Calu3 (cell line): ENCODE results near the gene FBXL17. TPM values are rescaled to one million over a fixed set of nuclear protein-coding genes. Genes with fewer than 3 reads are reported as not detected.

Experiments used
- BruUV-seq: library from RNA; stranded (reverse); fragments of 400-500 nt; replicated peaks from 2 replicates; lab custom pipeline; 2021; lab: Mats Ljungman, UMichigan
- CTCF ChIA-PET: fragments of 300-600 bp; sonication (Branson Sonifier 250); formaldehyde crosslinking; loops from one replicate; lab custom pipeline; 2022; ENCODE audit warnings: antibody characterized with exemption; lab: Charles Lee
- DNase-seq: peaks from one replicate; pipeline ENCODE4 v3.0.0; 2022
- H3K27ac Mint-ChIP-seq: one replicate; pipeline ENCODE4 v1.8.0; 2022; ENCODE audit warnings: mixed read lengths; ENCODE audit not compliant: unreplicated experiment
- H3K27me3 Mint-ChIP-seq: one replicate; pipeline ENCODE4 v1.8.0; 2022; ENCODE audit warnings: mixed read lengths; ENCODE audit not compliant: unreplicated experiment
- H3K36me3 Mint-ChIP-seq: one replicate; pipeline ENCODE4 v1.8.0; 2022; ENCODE audit warnings: mild to moderate bottlenecking, moderate library complexity, mixed read lengths; ENCODE audit not compliant: insufficient read depth, unreplicated experiment
- H3K4me1 Mint-ChIP-seq: one replicate; pipeline ENCODE4 v1.8.0; 2022; ENCODE audit warnings: mild to moderate bottlenecking, low read depth, mixed read lengths; ENCODE audit not compliant: unreplicated experiment
- H3K4me3 Mint-ChIP-seq: one replicate; pipeline ENCODE4 v1.8.0; 2022; ENCODE audit warnings: mild to moderate bottlenecking, low read depth, moderate library complexity, mixed read lengths; ENCODE audit not compliant: unreplicated experiment
- H3K9me3 Mint-ChIP-seq: one replicate; pipeline ENCODE4 v1.8.0; 2022; ENCODE audit warnings: low read depth, mixed read lengths; ENCODE audit not compliant: unreplicated experiment
- intact Hi-C: fragments of 100-400 bp; cut with micrococcal nuclease; formaldehyde crosslinking; loops from one replicate; pipeline ENCODE4 v1.10.0; 2022; ENCODE audit not compliant: unreplicated experiment
- total RNA-seq: library from RNA; stranded (reverse); gene quantifications from 2 replicates; pipeline ENCODE4 v1.2.3, GENCODE V29; 2022
- TF ChIP-seq, protein P1 (sequence below): fragments of 200-600 bp; IDR thresholded peaks from one replicate; pipeline ENCODE4 v1.8.0; 2022; ENCODE audit warnings: antibody characterized with exemption; ENCODE audit not compliant: unreplicated experiment

The FBXL17 gene
- total RNA-seq, 1 experiment from 2014 or later: 19.6 TPM

DNA sequence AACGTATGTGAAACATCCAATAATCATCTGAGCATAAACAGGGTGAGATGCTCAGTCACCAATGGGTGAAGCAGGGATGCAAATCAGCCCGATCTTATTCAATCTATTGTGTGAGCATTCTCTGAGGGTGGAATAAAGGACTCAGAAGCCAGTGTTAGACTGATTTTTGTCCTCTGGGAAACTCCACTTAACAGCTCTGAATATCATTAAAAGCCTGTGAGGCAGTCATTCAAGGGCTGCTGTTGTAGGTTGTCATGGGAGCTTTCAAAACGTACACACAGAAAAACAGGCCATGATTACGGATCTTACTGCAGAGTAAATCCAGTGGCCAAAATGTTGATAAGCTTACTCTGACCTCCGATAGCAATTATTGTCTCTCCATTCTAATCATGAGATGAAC lies 444.7 kb downstream of the FBXL17 start:
- Mint-ChIP-seq H3K4me1 (no peaks in the 10 kb centered on the region), H3K27me3 (no peaks in the 10 kb centered on the region), H3K27ac (no peak overlapping the region), H3K9me3 (no peaks in the 10 kb centered on the region), H3K4me3 (no peak overlapping the region), H3K36me3 (no peaks in the 10 kb centered on the region)
- DNase-seq: no peak
- CTCF ChIA-PET: no interaction called here
- TF ChIP-seq, protein P1, sequence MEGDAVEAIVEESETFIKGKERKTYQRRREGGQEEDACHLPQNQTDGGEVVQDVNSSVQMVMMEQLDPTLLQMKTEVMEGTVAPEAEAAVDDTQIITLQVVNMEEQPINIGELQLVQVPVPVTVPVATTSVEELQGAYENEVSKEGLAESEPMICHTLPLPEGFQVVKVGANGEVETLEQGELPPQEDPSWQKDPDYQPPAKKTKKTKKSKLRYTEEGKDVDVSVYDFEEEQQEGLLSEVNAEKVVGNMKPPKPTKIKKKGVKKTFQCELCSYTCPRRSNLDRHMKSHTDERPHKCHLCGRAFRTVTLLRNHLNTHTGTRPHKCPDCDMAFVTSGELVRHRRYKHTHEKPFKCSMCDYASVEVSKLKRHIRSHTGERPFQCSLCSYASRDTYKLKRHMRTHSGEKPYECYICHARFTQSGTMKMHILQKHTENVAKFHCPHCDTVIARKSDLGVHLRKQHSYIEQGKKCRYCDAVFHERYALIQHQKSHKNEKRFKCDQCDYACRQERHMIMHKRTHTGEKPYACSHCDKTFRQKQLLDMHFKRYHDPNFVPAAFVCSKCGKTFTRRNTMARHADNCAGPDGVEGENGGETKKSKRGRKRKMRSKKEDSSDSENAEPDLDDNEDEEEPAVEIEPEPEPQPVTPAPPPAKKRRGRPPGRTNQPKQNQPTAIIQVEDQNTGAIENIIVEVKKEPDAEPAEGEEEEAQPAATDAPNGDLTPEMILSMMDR: no peak
- intact Hi-C loops: no loop called here
- no TSS peak for BruUV-seq

DNA sequence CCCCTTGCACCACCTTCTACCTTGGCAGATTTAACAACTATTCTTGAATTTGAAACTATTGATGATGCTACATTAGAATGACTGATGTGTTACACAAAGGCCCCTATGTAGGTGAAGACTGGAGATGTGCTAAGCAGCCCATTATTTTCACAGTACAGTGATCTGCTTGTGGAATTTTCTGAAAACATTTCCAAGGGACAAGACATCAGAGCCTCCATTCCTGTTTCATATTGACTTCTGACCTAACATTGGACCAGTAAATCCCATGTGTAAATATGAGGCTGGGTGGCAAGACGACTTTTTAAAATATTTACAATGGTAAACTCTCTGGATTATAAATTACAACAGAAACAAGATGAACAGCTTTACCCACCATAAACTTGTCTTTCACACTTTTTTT lies 445.4 kb downstream of the FBXL17 start:
- TF ChIP-seq, protein P1: no peak
- Mint-ChIP-seq H3K27me3 (no peaks in the 10 kb centered on the region), H3K4me1 (no peaks in the 10 kb centered on the region), H3K27ac (no peak overlapping the region), H3K9me3 (no peaks in the 10 kb centered on the region), H3K36me3 (no peaks in the 10 kb centered on the region), H3K4me3 (no peak overlapping the region)
- intact Hi-C loops: no loop called here
- CTCF ChIA-PET: no interaction called here
- DNase-seq: no peak
- no TSS peak for BruUV-seq

DNA sequence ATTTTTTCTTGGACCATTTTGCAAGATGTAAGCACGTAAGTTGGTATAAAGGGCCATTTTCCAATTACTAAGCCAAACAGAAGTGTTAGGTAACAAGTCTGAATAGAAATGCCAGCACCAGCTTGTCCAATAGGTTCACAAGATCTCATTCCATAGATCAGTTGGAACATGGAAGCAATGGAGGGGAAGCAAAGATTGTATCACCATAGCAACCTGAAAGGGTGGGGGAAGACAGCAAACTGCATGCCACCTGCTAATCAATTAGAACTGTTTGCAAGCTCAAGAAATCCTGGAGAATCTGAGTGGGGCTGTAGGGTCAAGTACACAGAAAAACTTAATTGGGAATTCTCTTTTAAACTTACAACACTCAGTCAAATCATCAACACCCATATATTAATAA lies 446.3 kb downstream of the FBXL17 start:
- CTCF ChIA-PET: no interaction called here
- intact Hi-C loops: no loop called here
- TF ChIP-seq, protein P1: no peak

DNA sequence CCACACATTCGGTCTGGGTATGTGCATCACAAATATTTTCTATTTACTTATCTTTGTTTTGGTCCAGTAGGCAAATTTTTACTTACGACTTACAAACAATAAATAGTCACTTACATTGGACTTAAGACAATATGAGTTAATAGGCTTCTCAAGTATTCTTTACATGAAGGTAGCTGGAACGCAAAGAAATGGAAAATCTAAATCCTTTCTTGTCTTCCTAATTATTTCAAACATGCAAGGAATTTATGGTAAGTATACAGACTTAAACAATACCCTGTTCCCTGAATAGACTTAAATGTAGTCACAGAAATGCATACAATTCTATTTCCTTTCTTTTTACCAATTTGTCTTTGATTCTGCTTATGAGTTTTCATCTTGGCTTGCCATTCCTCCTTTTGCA lies 448.6 kb downstream of the FBXL17 start:
- Mint-ChIP-seq H3K36me3 (no peaks in the 10 kb centered on the region), H3K4me1 (no peaks in the 10 kb centered on the region), H3K27me3 (no peaks in the 10 kb centered on the region), H3K4me3 (no peak overlapping the region), H3K27ac (no peak overlapping the region), H3K9me3 (no peaks in the 10 kb centered on the region)
- TF ChIP-seq, protein P1: no peak
- no peak for DNase-seq
- intact Hi-C loops: no loop called here
- CTCF ChIA-PET: no interaction called here
- no TSS peak for BruUV-seq

More for the DNA sequence above, 446.3 kb downstream of the FBXL17 start:
- no peaks in the 10 kb centered on the region for H3K4me1 Mint-ChIP-seq
- H3K4me3 Mint-ChIP-seq: no peak overlapping the region
- BruUV-seq: no TSS peak
- H3K9me3 Mint-ChIP-seq: no peaks in the 10 kb centered on the region
- DNase-seq: no peak
- no peaks in the 10 kb centered on the region for H3K27me3 Mint-ChIP-seq
- no peaks in the 10 kb centered on the region for H3K36me3 Mint-ChIP-seq
- H3K27ac Mint-ChIP-seq: no peak overlapping the region
